Nephron progenitor cell (in vitro differentiated cells): ENCODE data around the gene RCBTB1.
"Not testable (repeated sequence)": the region's sequence is repeated elsewhere in the genome, so short reads cannot be mapped to it uniquely, and the experiment has no call there.

ENCODE experiments used
- DNase-seq: peaks from one replicate; pipeline ENCODE4 v3.0.0; 2021
- H3K27ac Mint-ChIP-seq: 2 replicates; pipeline ENCODE4 v1.8.0; 2021; ENCODE audit warnings: mild to moderate bottlenecking, moderate library complexity, mixed read lengths
- H3K27me3 Mint-ChIP-seq: 2 replicates; pipeline ENCODE4 v1.8.0; 2021; ENCODE audit warnings: mild to moderate bottlenecking, low read depth, mixed read lengths; ENCODE audit not compliant: poor library complexity
- H3K36me3 Mint-ChIP-seq: 2 replicates; pipeline ENCODE4 v1.8.0; 2021; ENCODE audit warnings: low read depth, mixed read lengths
- H3K4me1 Mint-ChIP-seq: 2 replicates; pipeline ENCODE4 v1.8.0; 2021; ENCODE audit warnings: mixed read lengths
- H3K4me3 Mint-ChIP-seq: 2 replicates; pipeline ENCODE4 v1.8.0; 2021; ENCODE audit warnings: mild to moderate bottlenecking, moderate library complexity, mixed read lengths
- H3K9me3 Mint-ChIP-seq: 2 replicates; pipeline ENCODE4 v1.8.0; 2021; ENCODE audit warnings: mild to moderate bottlenecking, moderate library complexity, mixed read lengths
- TF ChIP-seq, protein P1 (sequence below): fragments of 200-600 bp; sonication (generic); IDR thresholded peaks from 2 replicates; pipeline ENCODE4 v1.5.0; 2021; ENCODE audit warnings: antibody characterized with exemption

Gene RCBTB1

DNA sequence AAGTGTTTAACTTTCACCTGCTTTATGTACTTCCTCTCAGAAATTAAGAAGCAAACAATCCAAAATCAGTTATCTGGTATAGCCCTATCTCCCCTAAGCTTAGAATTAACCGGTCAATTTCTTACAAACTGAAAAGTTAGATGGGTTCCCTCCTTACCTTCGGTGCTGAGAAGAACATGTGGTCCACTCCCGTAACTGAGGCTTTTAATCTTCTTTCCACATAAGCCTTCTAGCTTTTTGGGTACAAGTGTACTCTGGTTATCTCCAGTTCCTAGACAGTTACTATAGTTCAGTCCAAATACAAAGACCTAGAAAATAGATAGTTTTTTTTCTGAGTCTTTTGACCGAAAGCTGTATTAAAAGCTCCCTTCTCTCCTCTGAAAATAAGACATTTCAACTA, 18.9 kb downstream of the RCBTB1 start:
- no peaks in the 10 kb centered on the region for H3K27me3 Mint-ChIP-seq

DNA sequence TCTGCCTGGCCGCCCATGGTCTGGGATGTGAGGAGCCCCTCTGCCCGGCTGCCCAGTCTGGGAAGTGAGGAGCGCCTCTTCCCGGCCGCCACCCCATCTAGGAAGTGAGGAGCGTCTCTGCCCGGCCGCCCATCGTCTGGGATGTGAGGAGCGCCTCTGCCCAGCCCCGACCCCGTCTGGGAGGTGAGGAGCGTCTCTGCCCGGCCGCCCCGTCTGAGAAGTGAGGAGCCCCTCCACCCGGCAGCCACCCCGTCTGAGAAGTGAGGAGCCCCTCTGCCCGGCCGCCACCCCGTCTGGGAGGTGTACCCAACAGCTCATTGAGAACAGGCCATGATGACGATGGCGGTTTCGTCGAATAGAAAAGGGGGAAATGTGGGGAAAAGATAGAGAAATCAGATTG, 19.9 kb downstream of the RCBTB1 start:
- not testable (repeated sequence) for H3K27me3 Mint-ChIP-seq, DNase-seq, H3K4me3 Mint-ChIP-seq, H3K4me1 Mint-ChIP-seq, H3K27ac Mint-ChIP-seq
- H3K36me3 Mint-ChIP-seq = peaks cover 58% of the 10 kb centered on the region
- peaks cover 13% of the 10 kb centered on the region for H3K9me3 Mint-ChIP-seq

More for the DNA sequence above, 18.9 kb downstream of the RCBTB1 start:
- Mint-ChIP-seq H3K4me3 (no peak overlapping the region), H3K27ac (no peak overlapping the region), H3K9me3 (peaks cover 13% of the 10 kb centered on the region), H3K36me3 (peaks cover 48% of the 10 kb centered on the region), H3K4me1 (no peaks in the 10 kb centered on the region)
- TF ChIP-seq, protein P1, sequence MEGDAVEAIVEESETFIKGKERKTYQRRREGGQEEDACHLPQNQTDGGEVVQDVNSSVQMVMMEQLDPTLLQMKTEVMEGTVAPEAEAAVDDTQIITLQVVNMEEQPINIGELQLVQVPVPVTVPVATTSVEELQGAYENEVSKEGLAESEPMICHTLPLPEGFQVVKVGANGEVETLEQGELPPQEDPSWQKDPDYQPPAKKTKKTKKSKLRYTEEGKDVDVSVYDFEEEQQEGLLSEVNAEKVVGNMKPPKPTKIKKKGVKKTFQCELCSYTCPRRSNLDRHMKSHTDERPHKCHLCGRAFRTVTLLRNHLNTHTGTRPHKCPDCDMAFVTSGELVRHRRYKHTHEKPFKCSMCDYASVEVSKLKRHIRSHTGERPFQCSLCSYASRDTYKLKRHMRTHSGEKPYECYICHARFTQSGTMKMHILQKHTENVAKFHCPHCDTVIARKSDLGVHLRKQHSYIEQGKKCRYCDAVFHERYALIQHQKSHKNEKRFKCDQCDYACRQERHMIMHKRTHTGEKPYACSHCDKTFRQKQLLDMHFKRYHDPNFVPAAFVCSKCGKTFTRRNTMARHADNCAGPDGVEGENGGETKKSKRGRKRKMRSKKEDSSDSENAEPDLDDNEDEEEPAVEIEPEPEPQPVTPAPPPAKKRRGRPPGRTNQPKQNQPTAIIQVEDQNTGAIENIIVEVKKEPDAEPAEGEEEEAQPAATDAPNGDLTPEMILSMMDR = no peak
- no peak for DNase-seq

DNA sequence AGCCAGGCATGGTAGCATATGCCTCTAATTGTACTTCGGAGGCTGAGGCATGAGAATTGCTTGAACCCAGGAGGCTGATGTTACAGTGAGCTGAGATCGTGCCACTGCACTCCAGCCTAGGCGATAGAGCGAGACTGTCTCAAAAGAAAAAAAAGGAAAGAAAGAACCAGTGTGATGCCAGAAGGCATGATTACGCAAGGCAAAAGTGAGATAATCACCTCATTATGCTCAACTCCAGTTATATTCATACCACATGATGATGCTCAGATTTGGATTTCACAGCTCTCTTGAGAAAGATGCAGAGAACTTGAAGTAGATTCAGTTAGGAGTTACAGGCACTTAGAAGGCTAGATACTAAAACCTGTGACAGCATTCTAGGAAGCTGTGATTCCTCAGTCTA, 21.8 kb downstream of the RCBTB1 start:
- Mint-ChIP-seq H3K9me3 (peaks cover 13% of the 10 kb centered on the region), H3K27ac (peak overlapping the region; percentile 15), H3K4me1 (peaks cover 16% of the 10 kb centered on the region), H3K36me3 (peaks cover 76% of the 10 kb centered on the region), H3K27me3 (no peaks in the 10 kb centered on the region), H3K4me3 (no peak overlapping the region)
- DNase-seq = no peak
- TF ChIP-seq, protein P1 = no peak

DNA sequence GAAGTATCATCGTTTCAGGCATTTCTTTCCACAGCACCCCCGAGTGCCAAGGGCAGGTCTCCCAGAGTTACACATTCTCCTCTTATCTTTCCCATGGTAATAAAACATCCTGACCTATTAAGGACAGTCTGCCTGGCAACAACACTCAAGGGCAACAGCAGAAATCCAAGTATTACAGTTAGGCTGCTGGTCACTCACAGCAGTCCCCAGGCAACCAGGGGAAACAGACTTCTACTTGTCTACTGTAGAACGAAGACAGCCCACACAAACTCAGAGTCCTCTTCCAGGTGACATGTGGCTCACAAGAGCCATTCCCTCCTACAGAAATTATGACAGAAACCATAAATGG, 24.3 kb downstream of the RCBTB1 start:
- TF ChIP-seq, protein P1 = no peak
- DNase-seq = no peak
- Mint-ChIP-seq H3K9me3 (peaks cover 8% of the 10 kb centered on the region), H3K27me3 (no peaks in the 10 kb centered on the region), H3K36me3 (peaks cover 72% of the 10 kb centered on the region), H3K4me3 (no peak overlapping the region), H3K4me1 (peaks cover 16% of the 10 kb centered on the region), H3K27ac (peak overlapping the region; percentile 91)

DNA sequence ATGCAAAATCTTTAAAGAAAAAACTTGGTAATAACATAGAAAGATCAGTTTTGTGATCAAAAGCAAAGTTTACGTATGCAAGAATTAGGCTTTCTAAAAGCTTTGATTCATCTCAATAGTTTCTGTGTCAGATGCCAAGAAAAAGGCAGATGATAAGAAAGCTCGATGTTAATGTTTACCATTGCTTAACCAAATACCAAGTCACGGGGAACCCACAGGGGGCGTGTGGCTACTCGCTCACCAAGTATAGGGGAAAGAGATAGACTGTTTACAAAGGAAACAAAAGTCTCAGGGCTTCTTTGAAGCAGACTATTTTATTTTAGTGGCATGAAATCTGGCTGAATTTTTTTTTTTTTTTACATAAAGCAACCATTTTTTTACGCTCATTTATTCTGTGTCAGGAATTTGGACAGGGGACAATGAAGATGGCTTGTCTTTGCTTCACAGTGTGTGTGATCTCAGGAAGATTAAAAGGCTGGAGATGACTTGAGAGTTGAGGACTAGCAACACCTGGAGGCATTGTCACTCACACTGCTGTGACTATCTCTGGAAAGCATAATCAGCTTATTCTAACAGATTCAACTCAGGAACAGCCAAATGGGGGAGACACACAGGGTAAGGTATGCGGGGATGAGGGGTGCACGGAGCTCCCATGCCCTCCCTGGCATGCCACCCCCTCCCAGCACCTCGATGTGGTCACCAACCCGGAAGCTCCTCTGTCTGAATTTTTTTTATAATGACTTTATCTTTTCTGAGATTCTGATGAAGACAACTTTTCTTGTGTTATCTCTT, 24.9 kb downstream of the RCBTB1 start:
- Mint-ChIP-seq H3K9me3 (peaks cover 8% of the 10 kb centered on the region), H3K27me3 (no peaks in the 10 kb centered on the region), H3K36me3 (peaks cover 70% of the 10 kb centered on the region), H3K4me3 (no peak overlapping the region), H3K4me1 (peaks cover 16% of the 10 kb centered on the region), H3K27ac (peak overlapping the region; percentile 91)
- no peak for DNase-seq
- TF ChIP-seq, protein P1 = no peak

DNA sequence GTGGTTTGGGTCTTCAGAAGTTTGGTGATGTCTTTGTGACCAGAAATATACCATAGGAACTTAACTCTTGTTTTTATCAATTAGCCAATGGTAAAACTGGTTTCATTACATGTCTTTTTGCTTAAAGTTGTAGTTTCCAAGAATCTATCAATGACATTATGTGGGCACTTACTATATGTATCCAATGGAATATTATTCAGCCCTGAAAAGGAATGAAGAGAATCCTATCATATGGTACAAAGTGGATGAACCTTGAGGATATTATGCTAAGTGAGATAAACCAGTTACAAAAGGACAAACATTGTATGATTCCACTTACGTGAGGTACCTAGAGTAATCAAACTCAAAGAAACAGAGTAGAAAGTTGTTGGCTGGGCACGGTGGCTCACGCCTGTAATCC, 26.4 kb downstream of the RCBTB1 start:
- TF ChIP-seq, protein P1 = no peak
- H3K4me1 Mint-ChIP-seq = peaks cover 16% of the 10 kb centered on the region
- no peak for DNase-seq
- peaks cover 65% of the 10 kb centered on the region for H3K36me3 Mint-ChIP-seq
- no peak overlapping the region for H3K27ac Mint-ChIP-seq
- peaks cover 5% of the 10 kb centered on the region for H3K9me3 Mint-ChIP-seq
- no peaks in the 10 kb centered on the region for H3K27me3 Mint-ChIP-seq
- H3K4me3 Mint-ChIP-seq = no peak overlapping the region
